ENCODE results near the gene NCCRP1.

The NCCRP1 gene

DNA sequence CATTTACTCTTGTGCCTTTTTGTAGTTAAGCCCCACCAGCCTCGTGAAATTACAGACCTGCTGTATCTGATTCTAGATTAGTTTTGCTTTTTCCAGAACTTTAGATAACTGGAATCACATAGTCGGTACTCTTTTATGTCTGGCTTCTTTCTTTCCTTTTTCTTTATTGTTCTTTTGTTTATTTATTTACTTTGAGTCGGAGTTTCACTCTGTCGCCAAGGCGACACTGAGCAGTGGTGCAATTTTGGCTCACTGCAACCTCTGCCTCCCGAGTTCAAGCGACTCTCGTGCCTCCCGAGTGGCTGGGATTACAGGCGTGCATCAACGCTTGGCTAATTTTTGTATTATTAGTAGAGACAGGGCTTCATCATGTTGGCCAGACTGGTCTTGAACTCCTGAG, 6.0 kb upstream of the NCCRP1 start:
- TF ChIP-seq, protein P1, sequence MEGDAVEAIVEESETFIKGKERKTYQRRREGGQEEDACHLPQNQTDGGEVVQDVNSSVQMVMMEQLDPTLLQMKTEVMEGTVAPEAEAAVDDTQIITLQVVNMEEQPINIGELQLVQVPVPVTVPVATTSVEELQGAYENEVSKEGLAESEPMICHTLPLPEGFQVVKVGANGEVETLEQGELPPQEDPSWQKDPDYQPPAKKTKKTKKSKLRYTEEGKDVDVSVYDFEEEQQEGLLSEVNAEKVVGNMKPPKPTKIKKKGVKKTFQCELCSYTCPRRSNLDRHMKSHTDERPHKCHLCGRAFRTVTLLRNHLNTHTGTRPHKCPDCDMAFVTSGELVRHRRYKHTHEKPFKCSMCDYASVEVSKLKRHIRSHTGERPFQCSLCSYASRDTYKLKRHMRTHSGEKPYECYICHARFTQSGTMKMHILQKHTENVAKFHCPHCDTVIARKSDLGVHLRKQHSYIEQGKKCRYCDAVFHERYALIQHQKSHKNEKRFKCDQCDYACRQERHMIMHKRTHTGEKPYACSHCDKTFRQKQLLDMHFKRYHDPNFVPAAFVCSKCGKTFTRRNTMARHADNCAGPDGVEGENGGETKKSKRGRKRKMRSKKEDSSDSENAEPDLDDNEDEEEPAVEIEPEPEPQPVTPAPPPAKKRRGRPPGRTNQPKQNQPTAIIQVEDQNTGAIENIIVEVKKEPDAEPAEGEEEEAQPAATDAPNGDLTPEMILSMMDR (IDR thresholded peaks at IDR 0.05) = no peak

DNA sequence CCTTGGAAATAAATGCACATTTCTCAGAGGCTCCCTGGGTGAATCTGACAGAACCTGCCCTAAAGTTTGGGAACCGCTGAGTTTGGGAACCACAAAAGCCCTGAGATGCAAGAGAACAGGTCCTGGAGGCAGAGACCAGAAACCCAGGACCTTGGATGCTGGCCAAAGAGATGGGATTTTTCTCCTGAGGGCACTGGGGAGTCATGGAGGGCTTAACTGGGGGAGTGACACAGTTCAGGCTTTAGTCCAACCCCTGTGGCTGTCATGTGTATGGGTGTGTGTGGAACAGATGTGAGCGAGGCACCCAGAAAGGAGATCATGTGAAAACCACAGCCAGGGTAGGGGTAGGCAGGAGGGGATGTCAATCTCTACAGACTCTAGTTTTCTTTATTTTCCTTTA, 3.9 kb upstream of the NCCRP1 start:
- TF ChIP-seq, protein P1 (IDR thresholded peaks at IDR 0.05) = no peak

DNA sequence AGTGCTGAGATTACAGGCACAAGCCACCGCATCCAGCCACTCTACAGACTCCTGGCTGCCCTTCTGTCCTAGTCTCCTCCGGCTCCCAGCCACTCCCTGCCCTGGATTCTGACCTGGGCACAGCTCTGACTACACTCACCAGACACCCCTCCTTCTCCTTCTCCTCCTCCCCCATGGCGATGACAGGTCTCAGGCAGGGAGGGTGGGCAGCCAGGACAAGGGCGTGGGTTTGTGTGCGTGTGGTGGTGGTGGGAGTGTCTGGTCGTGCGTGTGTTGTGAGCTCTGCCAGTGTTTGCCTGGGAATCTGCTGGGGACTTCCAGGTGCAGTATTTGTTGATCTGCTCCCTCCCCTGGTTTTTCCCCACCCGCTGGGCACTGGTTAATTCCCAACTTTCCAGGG, 3.0 kb upstream of the NCCRP1 start:
- TF ChIP-seq, protein P1 (IDR thresholded peaks at IDR 0.05) = no peak

DNA sequence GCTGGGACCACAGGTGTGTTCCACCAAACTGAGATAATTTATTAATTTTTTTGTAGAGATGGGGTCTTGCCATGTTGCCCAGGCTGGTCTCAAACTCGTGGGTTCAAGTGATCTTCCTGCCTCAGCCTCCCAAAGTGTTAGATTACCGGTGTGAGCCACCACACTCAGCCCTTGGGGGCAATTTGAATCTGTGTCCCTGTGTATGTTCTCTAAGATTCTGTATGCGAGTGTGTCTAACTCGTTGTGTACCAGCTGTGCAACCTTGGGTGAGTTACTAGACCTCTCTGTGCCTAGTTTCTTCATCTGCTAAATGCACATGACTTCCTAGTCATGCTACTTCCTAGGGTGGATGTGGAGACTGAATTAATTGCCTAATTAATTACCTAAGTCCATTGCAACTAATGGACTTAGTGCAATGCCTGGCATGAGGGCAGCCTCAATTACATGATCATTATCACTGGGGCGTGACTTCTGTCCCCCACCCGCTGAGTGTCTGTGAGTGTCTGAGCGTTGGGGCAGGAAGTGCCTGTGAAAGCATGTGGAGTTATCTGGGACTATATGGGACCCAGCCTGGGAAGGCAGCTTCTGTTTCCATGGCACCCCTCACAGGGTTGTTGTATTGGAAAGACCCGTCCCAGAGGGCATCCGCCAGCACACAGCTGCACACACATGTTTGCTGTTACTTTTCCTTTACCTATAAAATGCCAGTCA, 1.8 kb upstream of the NCCRP1 start:
- TF ChIP-seq, protein P1 (IDR thresholded peaks at IDR 0.05) = no peak

DNA sequence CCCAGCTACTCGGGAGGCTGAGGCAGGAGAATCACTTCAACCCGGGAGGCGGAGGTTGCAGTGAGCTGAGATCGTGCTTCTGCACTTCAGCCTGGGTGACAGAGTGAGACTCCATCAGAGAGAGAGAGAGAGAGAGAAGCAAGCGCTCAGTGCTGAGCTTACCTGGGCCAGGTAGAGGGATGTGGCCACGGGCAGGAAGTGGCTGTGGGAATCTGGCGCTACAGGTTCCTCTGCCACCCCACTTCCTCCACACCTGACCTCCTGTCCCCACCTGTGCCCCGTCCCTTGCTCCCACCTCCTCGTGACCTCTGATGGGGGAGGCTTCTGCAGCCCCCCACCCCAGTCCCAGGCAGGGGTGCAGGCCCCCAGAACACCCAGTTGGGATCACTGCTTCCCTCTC, 1.0 kb upstream of the NCCRP1 start:
- TF ChIP-seq, protein P1 (IDR thresholded peaks at IDR 0.05) = no peak

DNA sequence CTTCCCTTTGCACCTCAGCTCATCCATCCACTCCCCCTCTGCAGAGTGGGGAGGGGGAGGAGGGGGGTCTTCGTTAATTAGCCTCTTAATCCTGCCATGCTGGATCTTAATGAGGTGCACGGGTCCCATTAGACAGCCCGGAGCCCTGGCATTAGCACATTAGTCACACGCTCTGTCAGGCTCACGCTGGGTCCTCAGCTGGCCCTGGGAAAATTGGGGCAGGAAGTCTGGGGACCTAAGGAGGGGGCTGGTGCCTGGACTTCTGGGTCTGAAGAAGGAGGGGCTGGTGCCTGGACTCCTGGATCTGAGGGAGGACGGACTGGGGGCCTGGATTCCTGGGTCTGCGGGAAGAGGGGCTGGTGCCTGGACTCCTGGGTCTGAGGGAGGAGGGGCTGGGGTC, 444 bp upstream of the NCCRP1 start:
- TF ChIP-seq, protein P1 (IDR thresholded peaks at IDR 0.05) = no peak

DNA sequence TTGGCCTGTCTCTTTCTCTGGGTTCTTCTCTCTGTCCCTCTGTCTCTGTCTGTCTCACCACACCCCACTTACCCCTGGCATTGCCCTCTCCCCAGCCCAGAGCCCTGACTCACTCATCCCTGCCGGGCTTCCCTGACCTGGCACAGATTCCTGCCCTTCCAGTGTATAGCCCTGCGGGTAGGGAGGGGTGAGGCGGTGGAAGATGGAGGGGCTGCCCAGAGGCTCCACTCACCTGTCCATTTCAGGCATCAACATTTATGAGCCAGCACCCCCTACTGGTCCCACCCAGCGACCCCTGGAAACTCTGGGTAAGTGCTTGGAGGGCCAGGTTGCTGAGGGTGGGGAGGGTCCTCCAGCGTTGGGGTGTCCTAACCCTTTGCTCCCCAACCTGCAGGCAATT, 1.0 kb downstream of the NCCRP1 start:
- TF ChIP-seq, protein P1 (IDR thresholded peaks at IDR 0.05) = no peak

DNA sequence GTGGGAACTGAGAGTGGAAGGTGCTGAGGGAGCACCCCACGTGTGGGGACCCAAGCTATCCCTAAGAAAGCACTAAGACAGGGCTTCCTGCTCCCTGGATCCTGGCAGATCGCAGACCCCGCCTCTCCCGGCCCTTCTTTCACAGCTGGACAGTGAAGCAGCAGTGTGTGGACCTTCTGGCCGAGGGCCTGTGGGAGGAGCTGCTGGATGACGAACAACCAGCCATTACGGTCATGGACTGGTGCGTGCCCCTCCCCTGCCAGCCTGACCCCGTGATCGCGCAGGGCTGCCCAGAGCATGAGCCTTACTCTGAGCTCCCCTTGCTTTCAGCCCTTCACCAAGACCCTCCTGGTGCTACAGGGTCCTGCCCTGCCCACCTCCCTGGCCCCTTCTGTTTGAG, 2.3 kb downstream of the NCCRP1 start:
- TF ChIP-seq, protein P1 (IDR thresholded peaks at IDR 0.05) = no peak
